Measurements from ENCODE around the gene NDST1.

DNA sequence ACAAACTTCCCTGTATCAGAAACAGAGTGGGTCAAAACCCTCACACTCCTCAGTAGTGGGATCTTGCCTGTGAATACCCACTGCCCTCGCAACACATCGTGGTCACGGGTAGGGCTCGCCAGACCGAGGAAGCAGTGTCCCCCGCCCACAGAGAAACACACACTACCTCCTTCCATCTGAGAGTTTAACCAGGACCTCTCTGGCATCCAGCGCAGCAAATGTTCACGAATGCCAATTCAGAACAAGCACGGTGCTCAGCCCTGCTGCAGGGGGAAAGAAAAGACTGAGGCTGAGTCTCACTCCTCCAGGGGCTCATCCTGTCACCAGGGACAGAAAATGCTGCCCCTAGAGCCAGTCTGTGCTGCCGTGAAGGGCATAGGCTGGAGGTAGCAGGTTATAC lies 90.1 kb downstream of the NDST1 start:
- TF ChIP-seq, protein P1, sequence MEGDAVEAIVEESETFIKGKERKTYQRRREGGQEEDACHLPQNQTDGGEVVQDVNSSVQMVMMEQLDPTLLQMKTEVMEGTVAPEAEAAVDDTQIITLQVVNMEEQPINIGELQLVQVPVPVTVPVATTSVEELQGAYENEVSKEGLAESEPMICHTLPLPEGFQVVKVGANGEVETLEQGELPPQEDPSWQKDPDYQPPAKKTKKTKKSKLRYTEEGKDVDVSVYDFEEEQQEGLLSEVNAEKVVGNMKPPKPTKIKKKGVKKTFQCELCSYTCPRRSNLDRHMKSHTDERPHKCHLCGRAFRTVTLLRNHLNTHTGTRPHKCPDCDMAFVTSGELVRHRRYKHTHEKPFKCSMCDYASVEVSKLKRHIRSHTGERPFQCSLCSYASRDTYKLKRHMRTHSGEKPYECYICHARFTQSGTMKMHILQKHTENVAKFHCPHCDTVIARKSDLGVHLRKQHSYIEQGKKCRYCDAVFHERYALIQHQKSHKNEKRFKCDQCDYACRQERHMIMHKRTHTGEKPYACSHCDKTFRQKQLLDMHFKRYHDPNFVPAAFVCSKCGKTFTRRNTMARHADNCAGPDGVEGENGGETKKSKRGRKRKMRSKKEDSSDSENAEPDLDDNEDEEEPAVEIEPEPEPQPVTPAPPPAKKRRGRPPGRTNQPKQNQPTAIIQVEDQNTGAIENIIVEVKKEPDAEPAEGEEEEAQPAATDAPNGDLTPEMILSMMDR (IDR thresholded peaks at IDR 0.05 in 2 of 3, conservative IDR thresholded peaks at IDR 0.05 in 1 of 3; ENCODE audit: control insufficient read depth in 2 of 3, extremely low read depth in 1 of 3, insufficient read depth in 1 of 3, low read depth in 3 of 3, low read length in 3 of 3), result no peak
- TF ChIP-seq ETV6 (conservative IDR thresholded peaks at IDR 0.05 in 1 of 2, IDR thresholded peaks at IDR 0.05 in 1 of 2; ENCODE audit: borderline replicate concordance in 1 of 2, low read depth in 1 of 2), result no peak
- TF ChIP-seq POLR2A (IDR thresholded peaks at IDR 0.05; ENCODE audit: low read depth, low read length), result no peak
- TF ChIP-seq FOXK2 (IDR thresholded peaks at IDR 0.05), result no peak
- TF ChIP-seq EGR1 (IDR thresholded peaks at IDR 0.05; ENCODE audit: borderline replicate concordance in 1 of 2, low read depth in 2 of 2, low read length in 2 of 2), result no peak
- TF ChIP-seq SREBF2 (IDR thresholded peaks at IDR 0.05; ENCODE audit: low read length), result no peak
- TF ChIP-seq PML (IDR thresholded peaks at IDR 0.05; ENCODE audit: low read length), result no peak
- TF ChIP-seq CHD2 (IDR thresholded peaks at IDR 0.05; ENCODE audit: borderline replicate concordance, low read depth, low read length), result no peak
- TF ChIP-seq, protein P2, sequence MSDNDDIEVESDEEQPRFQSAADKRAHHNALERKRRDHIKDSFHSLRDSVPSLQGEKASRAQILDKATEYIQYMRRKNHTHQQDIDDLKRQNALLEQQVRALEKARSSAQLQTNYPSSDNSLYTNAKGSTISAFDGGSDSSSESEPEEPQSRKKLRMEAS (IDR thresholded peaks at IDR 0.05; ENCODE audit: low read depth, low read length), result no peak

Measured in GM12878 (cell line).